OCI-LY3 (cell line): ENCODE data around the gene TEAD1.

Experiments
- H2AFZ ChIP-seq: fragments of 200-600, 300-600 bp; shearing (Covaris generic); 2 replicates; pipeline ENCODE4 v1.6.0; 2014; ENCODE audit warnings: antibody characterized with exemption, low read depth, low read length
- H3K27ac ChIP-seq: fragments of 200-600, 300-600 bp; sonication (generic); 2 replicates; pipeline ENCODE4 v1.5.1; 2014; ENCODE audit warnings: mild to moderate bottlenecking, low read length, moderate library complexity, mixed read lengths
- H3K27me3 ChIP-seq: fragments of 200-600, 300-600 bp; sonication (generic); 2 replicates; pipeline ENCODE4 v1.6.1; 2014; ENCODE audit warnings: low read depth, low read length, mixed read lengths
- H3K36me3 ChIP-seq: fragments of 200-600, 300-600 bp; sonication (generic); replicated peaks from 2 replicates; pipeline ENCODE3; 2014; ENCODE audit warnings: low read depth, low read length, mixed read lengths
- H3K4me1 ChIP-seq: fragments of 300-600, 200-600 bp; sonication (generic); 2 replicates; pipeline ENCODE4 v1.6.1; 2014; ENCODE audit warnings: low read length, mixed read lengths
- H3K4me2 ChIP-seq: fragments of 200-600, 300-600 bp; sonication (generic); 2 replicates; pipeline ENCODE4 v1.6.1; 2014; ENCODE audit warnings: low read length, mixed read lengths
- H3K4me3 ChIP-seq: fragments of 300-600, 200-600 bp; sonication (generic); 2 replicates; pipeline ENCODE4 v1.5.1; 2014; ENCODE audit warnings: antibody characterized with exemption, mild to moderate bottlenecking, low read length, moderate library complexity
- H3K79me2 ChIP-seq: fragments of 300-600, 200-600 bp; shearing (Covaris generic); 2 replicates; pipeline ENCODE4 v1.6.1; 2014; ENCODE audit warnings: mild to moderate bottlenecking, low read length, mixed read lengths
- H3K9ac ChIP-seq: fragments of 300-600, 200-600 bp; shearing (Covaris generic); 2 replicates; pipeline ENCODE4 v1.6.0; 2014; ENCODE audit warnings: mild to moderate bottlenecking, low read length, moderate library complexity
- H3K9me3 ChIP-seq: fragments of 200-600, 300-600 bp; shearing (Covaris generic); 2 replicates; pipeline ENCODE4 v1.6.1; 2014; ENCODE audit warnings: low read length, mixed read lengths; ENCODE audit not compliant: insufficient read depth
- H4K20me1 ChIP-seq: fragments of 200-600, 300-600 bp; sonication (generic); 2 replicates; pipeline ENCODE4 v1.6.1; 2016; ENCODE audit warnings: low read length, mixed read lengths; ENCODE audit not compliant: insufficient read depth
- CTCF ChIP-seq: fragments of 200-600, 300-600 bp; sonication (generic); IDR thresholded peaks from 2 replicates; pipeline ENCODE4 v1.5.1; 2014; ENCODE audit warnings: antibody characterized with exemption, low read length, low read depth
- EZH2phosphoT487 ChIP-seq: fragments of 200-600 bp; shearing (Covaris generic); IDR thresholded peaks from 2 replicates; pipeline ENCODE4 v1.6.1; 2018; ENCODE audit warnings: antibody characterized with exemption, mixed run types, low read depth

The TEAD1 gene

GRCh38 chr11:12692229-12693075 lies 18.2 kb downstream of the TEAD1 start:
- no peaks in the 10 kb centered on the region for H3K79me2 ChIP-seq
- H2AFZ ChIP-seq = no peak overlapping the region
- no peak overlapping the region for H3K4me3 ChIP-seq
- peaks cover 21% of the 10 kb centered on the region for H3K27me3 ChIP-seq
- no peaks in the 10 kb centered on the region for H4K20me1 ChIP-seq
- H3K9me3 ChIP-seq = no peaks in the 10 kb centered on the region
- TF ChIP-seq EZH2phosphoT487 (no peak), CTCF (no peak)
- no peaks in the 10 kb centered on the region for H3K4me1 ChIP-seq
- H3K36me3 ChIP-seq = no peaks in the 10 kb centered on the region
- H3K27ac ChIP-seq = no peak overlapping the region
- no peak overlapping the region for H3K9ac ChIP-seq
- no peak overlapping the region for H3K4me2 ChIP-seq

DNA sequence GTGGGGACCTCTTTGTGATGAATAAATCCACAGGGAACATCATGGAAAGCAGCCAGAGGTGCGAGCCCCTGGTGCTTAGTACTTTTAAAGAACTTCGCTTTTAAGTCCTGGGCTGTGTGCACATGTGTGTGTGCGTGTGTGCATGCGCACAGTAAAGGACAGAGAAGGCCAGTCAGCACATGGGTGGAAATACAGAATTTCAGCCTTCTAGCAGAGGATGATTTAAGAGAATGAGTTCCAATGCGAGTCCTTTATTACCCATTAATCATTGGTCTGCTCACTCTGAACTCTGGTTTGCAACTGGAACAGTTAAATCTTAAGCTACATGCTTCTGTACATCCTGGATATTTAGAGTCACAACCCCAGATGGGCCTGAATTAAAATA lies 18.9 kb downstream of the TEAD1 start:
- H3K27me3 ChIP-seq = peaks cover 22% of the 10 kb centered on the region
- no peaks in the 10 kb centered on the region for H3K79me2 ChIP-seq
- TF ChIP-seq CTCF = no peak
- no peak for TF ChIP-seq EZH2phosphoT487
- H4K20me1 ChIP-seq = no peaks in the 10 kb centered on the region
- no peak overlapping the region for H3K9ac ChIP-seq
- H3K4me2 ChIP-seq = no peak overlapping the region
- H3K36me3 ChIP-seq = no peaks in the 10 kb centered on the region
- no peak overlapping the region for H3K4me3 ChIP-seq
- no peak overlapping the region for H3K27ac ChIP-seq
- no peaks in the 10 kb centered on the region for H3K4me1 ChIP-seq
- no peaks in the 10 kb centered on the region for H3K9me3 ChIP-seq
- H2AFZ ChIP-seq = no peak overlapping the region

- TF ChIP-seq EZH2phosphoT487 = no peak
- no peak for TF ChIP-seq CTCF
- peaks cover 27% of the 10 kb centered on the region for H3K27me3 ChIP-seq
- H3K4me2 ChIP-seq = no peak overlapping the region
- H3K4me3 ChIP-seq = no peak overlapping the region
- H3K4me1 ChIP-seq = no peaks in the 10 kb centered on the region
- no peak overlapping the region for H3K9ac ChIP-seq
- no peaks in the 10 kb centered on the region for H3K36me3 ChIP-seq
- no peaks in the 10 kb centered on the region for H4K20me1 ChIP-seq
- no peaks in the 10 kb centered on the region for H3K9me3 ChIP-seq
- no peaks in the 10 kb centered on the region for H3K79me2 ChIP-seq
- no peak overlapping the region for H2AFZ ChIP-seq
- no peak overlapping the region for H3K27ac ChIP-seq
Measured at GRCh38 chr11:12693479-12694182, 19.4 kb downstream of the TEAD1 start.

DNA sequence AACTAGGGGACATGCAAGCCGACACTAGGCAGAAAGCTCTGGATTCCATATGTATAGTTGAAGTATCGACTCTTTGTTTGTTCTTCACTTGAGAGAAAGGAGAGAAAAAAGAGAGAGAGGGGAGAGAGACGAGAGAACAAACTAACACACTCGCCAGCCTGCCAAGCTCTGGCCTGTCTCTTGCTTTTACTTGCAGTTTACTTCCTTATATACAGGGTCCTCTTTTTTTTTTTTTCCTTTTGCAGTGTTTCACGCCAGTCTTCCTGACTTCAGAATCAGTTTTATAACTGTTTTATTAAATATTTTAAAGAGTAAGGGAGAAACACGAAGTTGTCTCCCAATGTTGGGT lies 19.9 kb downstream of the TEAD1 start:
- Histone ChIP-seq H3K79me2 (no peaks in the 10 kb centered on the region), H3K4me3 (no peak overlapping the region), H3K27ac (no peak overlapping the region), H3K36me3 (no peaks in the 10 kb centered on the region), H2AFZ (no peak overlapping the region), H3K27me3 (peaks cover 27% of the 10 kb centered on the region), H3K9me3 (no peaks in the 10 kb centered on the region), H4K20me1 (no peaks in the 10 kb centered on the region), H3K4me2 (no peak overlapping the region), H3K9ac (no peak overlapping the region), H3K4me1 (no peaks in the 10 kb centered on the region)
- TF ChIP-seq EZH2phosphoT487 (no peak), CTCF (no peak)
